Measurements from ENCODE around the gene SLX4IP.

SLX4IP gene

GRCh38 chr20:10388597-10388996, 46.5 kb upstream of the SLX4IP start:
- TF ChIP-seq EGR1 (IDR thresholded peaks at IDR 0.05) (no peak), MAX (IDR thresholded peaks at IDR 0.05) (no peak), TAF1 (IDR thresholded peaks at IDR 0.05; ENCODE audit: low read depth) (no peak), NFIC (IDR thresholded peaks at IDR 0.05) (no peak), CREB1 (IDR thresholded peaks at IDR 0.05; ENCODE audit: low read depth) (no peak), YY1 (IDR thresholded peaks at IDR 0.05; ENCODE audit: low read depth) (no peak)

- TF ChIP-seq RAD21 (IDR thresholded peaks at IDR 0.05; ENCODE audit: low read depth) (no peak), CREB1 (IDR thresholded peaks at IDR 0.05; ENCODE audit: low read depth) (no peak), TEAD4 (IDR thresholded peaks at IDR 0.05) (no peak), TAF1 (IDR thresholded peaks at IDR 0.05; ENCODE audit: low read depth) (no peak), TCF12 (IDR thresholded peaks at IDR 0.05; ENCODE audit: low read depth) (no peak), NFIC (IDR thresholded peaks at IDR 0.05) (no peak), YY1 (IDR thresholded peaks at IDR 0.05; ENCODE audit: low read depth) (no peak), CEBPB (IDR thresholded peaks at IDR 0.05) (no peak), EP300 (IDR thresholded peaks at IDR 0.05; ENCODE audit: borderline replicate concordance) (no peak), EGR1 (IDR thresholded peaks at IDR 0.05) (no peak), FOXM1 (IDR thresholded peaks at IDR 0.05; ENCODE audit: borderline replicate concordance, low read depth) (no peak), MAX (IDR thresholded peaks at IDR 0.05) (no peak), ZBTB7A (IDR thresholded peaks at IDR 0.05; ENCODE audit: low read depth) (no peak)
- TF ChIP-seq, protein P1, sequence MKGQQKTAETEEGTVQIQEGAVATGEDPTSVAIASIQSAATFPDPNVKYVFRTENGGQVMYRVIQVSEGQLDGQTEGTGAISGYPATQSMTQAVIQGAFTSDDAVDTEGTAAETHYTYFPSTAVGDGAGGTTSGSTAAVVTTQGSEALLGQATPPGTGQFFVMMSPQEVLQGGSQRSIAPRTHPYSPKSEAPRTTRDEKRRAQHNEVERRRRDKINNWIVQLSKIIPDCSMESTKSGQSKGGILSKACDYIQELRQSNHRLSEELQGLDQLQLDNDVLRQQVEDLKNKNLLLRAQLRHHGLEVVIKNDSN (IDR thresholded peaks at IDR 0.05), result no peak
- TF ChIP-seq, protein P2, sequence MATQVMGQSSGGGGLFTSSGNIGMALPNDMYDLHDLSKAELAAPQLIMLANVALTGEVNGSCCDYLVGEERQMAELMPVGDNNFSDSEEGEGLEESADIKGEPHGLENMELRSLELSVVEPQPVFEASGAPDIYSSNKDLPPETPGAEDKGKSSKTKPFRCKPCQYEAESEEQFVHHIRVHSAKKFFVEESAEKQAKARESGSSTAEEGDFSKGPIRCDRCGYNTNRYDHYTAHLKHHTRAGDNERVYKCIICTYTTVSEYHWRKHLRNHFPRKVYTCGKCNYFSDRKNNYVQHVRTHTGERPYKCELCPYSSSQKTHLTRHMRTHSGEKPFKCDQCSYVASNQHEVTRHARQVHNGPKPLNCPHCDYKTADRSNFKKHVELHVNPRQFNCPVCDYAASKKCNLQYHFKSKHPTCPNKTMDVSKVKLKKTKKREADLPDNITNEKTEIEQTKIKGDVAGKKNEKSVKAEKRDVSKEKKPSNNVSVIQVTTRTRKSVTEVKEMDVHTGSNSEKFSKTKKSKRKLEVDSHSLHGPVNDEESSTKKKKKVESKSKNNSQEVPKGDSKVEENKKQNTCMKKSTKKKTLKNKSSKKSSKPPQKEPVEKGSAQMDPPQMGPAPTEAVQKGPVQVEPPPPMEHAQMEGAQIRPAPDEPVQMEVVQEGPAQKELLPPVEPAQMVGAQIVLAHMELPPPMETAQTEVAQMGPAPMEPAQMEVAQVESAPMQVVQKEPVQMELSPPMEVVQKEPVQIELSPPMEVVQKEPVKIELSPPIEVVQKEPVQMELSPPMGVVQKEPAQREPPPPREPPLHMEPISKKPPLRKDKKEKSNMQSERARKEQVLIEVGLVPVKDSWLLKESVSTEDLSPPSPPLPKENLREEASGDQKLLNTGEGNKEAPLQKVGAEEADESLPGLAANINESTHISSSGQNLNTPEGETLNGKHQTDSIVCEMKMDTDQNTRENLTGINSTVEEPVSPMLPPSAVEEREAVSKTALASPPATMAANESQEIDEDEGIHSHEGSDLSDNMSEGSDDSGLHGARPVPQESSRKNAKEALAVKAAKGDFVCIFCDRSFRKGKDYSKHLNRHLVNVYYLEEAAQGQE (IDR thresholded peaks at IDR 0.05; ENCODE audit: low read depth), result no peak
Measured at GRCh38 chr20:10390709-10391108, 44.4 kb upstream of the SLX4IP start.

- TF ChIP-seq TCF12 (IDR thresholded peaks at IDR 0.05; ENCODE audit: low read depth) (no peak), EGR1 (IDR thresholded peaks at IDR 0.05) (no peak), YY1 (IDR thresholded peaks at IDR 0.05; ENCODE audit: low read depth) (no peak), CEBPB (IDR thresholded peaks at IDR 0.05) (no peak), ZBTB7A (IDR thresholded peaks at IDR 0.05; ENCODE audit: low read depth) (no peak), RAD21 (IDR thresholded peaks at IDR 0.05; ENCODE audit: low read depth) (no peak), CREB1 (IDR thresholded peaks at IDR 0.05; ENCODE audit: low read depth) (no peak), TEAD4 (IDR thresholded peaks at IDR 0.05) (no peak), MAX (IDR thresholded peaks at IDR 0.05) (no peak), FOXM1 (IDR thresholded peaks at IDR 0.05; ENCODE audit: borderline replicate concordance, low read depth) (no peak), EP300 (IDR thresholded peaks at IDR 0.05; ENCODE audit: borderline replicate concordance) (no peak), TAF1 (IDR thresholded peaks at IDR 0.05; ENCODE audit: low read depth) (no peak)
- TF ChIP-seq, protein P1 (IDR thresholded peaks at IDR 0.05), result no peak
- TF ChIP-seq, protein P2 (IDR thresholded peaks at IDR 0.05; ENCODE audit: low read depth), result no peak
Measured at GRCh38 chr20:10398834-10399369, 36.2 kb upstream of the SLX4IP start.

- TF ChIP-seq EGR1 (IDR thresholded peaks at IDR 0.05), result no peak
- TF ChIP-seq FOXM1 (IDR thresholded peaks at IDR 0.05; ENCODE audit: borderline replicate concordance, low read depth), result no peak
Measured at GRCh38 chr20:10402938-10403608, 32.0 kb upstream of the SLX4IP start.

DNA sequence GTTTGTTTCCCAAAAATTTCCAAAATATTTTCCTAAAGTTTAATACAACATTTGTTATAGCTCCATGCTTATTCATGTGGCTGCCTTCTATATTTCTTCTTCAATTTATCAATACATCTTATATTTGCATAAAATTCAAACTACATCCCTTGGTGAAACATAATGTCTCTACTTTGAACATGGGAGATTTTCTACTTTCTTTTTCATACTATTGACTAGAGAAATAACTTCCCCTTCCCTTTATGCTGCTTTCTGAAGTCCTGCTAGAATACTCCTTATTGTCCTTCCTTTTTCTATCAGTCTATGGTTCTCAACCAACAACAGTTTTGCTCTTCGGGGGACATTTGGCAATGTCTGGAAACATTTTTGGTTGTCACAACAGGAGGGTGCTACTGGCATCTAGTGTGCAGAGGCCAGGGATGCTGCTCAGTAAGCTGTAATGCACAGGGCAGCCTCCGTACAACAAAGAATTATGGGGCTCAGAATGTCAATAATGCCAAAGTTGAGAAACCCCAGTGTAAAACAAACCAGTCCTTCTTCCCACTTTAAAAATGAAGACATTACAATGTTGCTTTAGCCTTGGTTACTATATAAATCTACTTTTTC, 31.0 kb upstream of the SLX4IP start:
- no peak for TF ChIP-seq YY1 (IDR thresholded peaks at IDR 0.05; ENCODE audit: low read depth)
- no peak for TF ChIP-seq TEAD4 (IDR thresholded peaks at IDR 0.05)
- TF ChIP-seq, protein P2 (IDR thresholded peaks at IDR 0.05; ENCODE audit: low read depth), result no peak
- TF ChIP-seq, protein P1 (IDR thresholded peaks at IDR 0.05), result no peak
- no peak for TF ChIP-seq TAF1 (IDR thresholded peaks at IDR 0.05; ENCODE audit: low read depth)
- no peak for TF ChIP-seq RAD21 (IDR thresholded peaks at IDR 0.05; ENCODE audit: low read depth)
